Fibroblast of the conjunctiva (primary cell): ENCODE data around the gene MSX1.
A peak's percentile ranks its signal among the peaks of the same experiment; 100 is the strongest.
"Not testable (repeated sequence)": the region's sequence is repeated elsewhere in the genome, so short reads cannot be mapped to it uniquely, and the experiment has no call there.

Source experiments
- DNase-seq: peaks from one replicate; pipeline ENCODE4 v3.0.0-alpha.2; 2010; ENCODE audit warnings: low read depth

MSX1 gene

GRCh38 chr4:4859325-4859798 lies at the start of gene MSX1:
Gene MSX1 (plus strand): TSS chr4:4859665. CDS start chr4:4859900, 235 bp downstream.
- peak; percentile 43 for DNase-seq

- no peak for DNase-seq
Observed at GRCh38 chr4:4810092-4810774, 49.2 kb upstream of the MSX1 start.

DNA sequence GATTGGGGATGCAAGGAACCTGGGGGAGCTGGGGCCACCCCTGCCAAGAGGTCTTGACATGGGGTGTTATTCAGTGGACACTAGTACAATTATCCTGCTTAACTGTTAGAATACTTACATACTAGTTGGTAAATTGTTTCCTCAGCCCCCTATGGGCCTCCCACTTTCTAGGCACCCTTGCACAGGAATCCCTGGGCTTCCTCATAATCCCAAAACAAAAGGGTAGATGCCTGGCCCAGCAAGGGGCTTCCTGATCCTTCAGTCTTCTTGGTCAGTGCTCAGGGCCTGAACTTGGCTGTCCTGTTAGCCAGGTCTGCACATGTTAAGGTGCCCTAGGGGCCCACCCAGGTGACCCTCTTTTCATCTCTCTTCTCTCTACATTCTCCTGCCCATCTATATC lies 48.7 kb upstream of the MSX1 start:
- DNase-seq = no peak

GRCh38 chr4:4812145-4812794 lies 47.2 kb upstream of the MSX1 start:
- no peak for DNase-seq

- no peak for DNase-seq
Observed at GRCh38 chr4:4818415-4819212, 40.9 kb upstream of the MSX1 start.

DNA sequence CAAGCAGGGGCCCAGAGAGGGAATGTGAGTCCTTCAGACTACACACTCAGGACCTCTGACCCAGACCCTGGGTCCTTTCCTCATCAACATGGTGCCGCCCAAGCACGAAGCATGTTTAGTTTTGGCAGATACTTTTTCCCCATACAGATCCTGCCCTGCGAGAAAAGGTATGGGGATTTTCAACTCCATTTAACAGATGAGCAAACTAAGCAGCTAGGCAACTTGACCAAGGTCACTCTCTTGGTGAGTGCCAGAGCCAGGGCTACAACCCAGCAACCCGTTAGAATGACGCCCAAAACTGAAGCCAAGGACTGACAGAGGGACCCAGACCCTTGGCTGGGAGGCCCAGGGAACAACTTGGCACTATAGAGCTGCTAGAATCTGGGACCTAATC lies 40.3 kb upstream of the MSX1 start:
- no peak for DNase-seq

GRCh38 chr4:4820261-4820660 lies 39.2 kb upstream of the MSX1 start:
- DNase-seq = no peak

- DNase-seq = no peak
Observed at GRCh38 chr4:4820739-4821138, 38.7 kb upstream of the MSX1 start.

DNA sequence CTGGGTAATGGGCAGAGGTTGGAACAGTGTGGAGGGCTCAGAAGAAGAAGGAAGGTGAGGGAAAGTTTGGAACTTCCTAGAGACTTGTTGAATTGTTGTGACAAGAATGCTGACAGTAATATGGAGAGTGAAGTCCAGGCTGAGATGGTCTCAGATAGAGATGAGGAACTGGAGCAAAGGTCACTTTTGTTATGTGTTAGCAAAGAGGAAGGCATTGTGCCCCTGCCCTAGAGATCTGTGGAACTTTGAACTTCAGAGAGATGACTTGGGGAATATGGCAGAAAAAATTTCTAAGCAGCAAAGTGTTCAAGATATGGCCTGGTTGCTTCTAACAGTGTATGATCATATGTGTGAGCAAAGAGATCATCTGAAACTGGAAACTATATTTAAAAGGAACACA lies 37.9 kb upstream of the MSX1 start:
- no peak for DNase-seq

- DNase-seq = not testable (repeated sequence)
Observed at GRCh38 chr4:4822286-4822685, 37.2 kb upstream of the MSX1 start.

GRCh38 chr4:4823621-4824162 lies 35.8 kb upstream of the MSX1 start:
- DNase-seq = no peak

DNA sequence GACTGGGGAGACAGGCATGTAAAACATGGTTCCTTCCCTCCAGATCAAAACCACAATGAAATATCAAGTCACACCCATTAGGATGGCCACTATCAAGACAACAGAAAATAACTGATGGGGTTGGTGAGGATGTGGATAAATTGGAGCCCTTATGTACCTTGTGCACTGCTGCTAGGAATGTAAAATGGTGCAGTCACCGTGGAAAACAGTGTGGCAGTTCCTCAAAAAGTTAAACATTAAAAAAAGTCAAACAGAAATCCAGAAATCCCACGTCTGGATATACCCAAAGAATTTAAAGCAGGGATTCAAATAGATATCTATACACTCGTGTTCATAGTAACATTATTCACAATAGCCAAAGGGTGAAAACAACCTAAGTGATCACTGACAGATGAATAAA lies 35.2 kb upstream of the MSX1 start:
- DNase-seq = no peak

- no peak for DNase-seq
Observed at GRCh38 chr4:4825431-4825830, 34.0 kb upstream of the MSX1 start.

DNA sequence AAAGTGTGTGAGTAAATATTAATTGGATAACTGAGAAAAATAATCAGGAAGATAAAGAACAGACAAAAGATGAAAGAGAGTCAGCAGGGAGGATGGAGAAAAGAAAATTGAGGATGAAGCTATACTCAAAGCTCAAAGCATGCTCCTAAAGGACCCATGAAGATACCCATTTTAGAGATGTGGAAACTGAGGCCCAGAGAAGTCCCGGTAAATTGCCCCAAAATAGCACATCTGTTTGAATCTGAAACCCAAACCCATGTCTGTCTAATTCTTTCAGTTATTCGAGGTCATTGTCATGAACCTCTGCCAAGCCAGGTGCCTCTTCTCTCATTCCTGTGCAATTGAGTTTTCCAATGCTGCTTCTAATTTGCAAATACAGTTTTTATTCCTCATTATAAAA lies 29.6 kb upstream of the MSX1 start:
- DNase-seq = no peak

DNA sequence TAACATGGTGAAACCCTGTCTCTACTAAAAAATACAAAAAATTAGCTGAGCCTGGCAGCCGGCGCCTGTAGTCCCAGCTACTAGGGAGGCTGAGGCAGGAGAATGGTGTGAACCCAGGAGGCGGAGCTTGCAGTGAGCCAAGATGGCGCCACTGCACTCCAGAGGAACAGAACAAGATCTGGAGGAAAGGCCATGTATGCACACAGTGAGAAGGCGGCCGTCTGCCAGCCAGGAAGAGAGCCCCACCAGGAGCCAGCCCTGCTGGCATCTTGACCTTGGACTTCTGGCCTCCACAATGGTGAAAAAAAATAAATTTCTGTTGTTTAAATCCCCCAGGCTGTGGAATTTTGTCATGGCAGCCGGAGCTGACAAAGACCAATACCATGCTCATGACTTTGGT lies 28.2 kb upstream of the MSX1 start:
- no peak for DNase-seq

DNA sequence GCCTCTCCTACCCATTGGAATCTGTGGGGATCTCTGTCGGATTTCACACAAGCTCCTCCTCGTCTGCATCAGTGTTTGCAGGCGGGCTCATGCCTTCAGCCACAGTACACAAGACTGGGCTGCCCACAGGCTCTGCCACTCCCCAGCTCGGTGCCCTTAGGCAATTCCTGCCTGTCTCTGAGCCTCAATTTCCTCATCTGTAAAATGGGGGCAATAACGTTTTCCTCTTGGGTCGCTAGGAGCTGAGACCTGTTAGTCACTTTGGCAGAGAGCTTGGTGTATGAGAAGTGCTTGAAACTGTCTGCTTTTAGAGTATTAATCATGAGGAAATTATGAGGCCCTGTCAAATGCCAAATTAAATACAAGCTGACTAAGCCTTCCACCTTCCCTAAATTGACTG lies 27.6 kb upstream of the MSX1 start:
- DNase-seq = no peak

GRCh38 chr4:4836044-4836443 lies 23.4 kb upstream of the MSX1 start:
- DNase-seq = no peak

- no peak for DNase-seq
Observed at GRCh38 chr4:4837316-4837715, 22.1 kb upstream of the MSX1 start.

- DNase-seq = no peak
Observed at GRCh38 chr4:4838051-4838935, 21.2 kb upstream of the MSX1 start.

GRCh38 chr4:4838936-4839810 lies 20.3 kb upstream of the MSX1 start:
- no peak for DNase-seq

- DNase-seq = no peak
Observed at GRCh38 chr4:4840351-4840750, 19.1 kb upstream of the MSX1 start.
